Measurements from ENCODE around the gene KIAA1755. TPM values are rescaled to one million over a fixed set of nuclear protein-coding genes. Genes with fewer than 3 reads are reported as not detected.

Gene KIAA1755
- total and polyA plus RNA-seq, 8 donors, result 1.2 to 9.4 (median 3.1) TPM; not detected in 1

DNA sequence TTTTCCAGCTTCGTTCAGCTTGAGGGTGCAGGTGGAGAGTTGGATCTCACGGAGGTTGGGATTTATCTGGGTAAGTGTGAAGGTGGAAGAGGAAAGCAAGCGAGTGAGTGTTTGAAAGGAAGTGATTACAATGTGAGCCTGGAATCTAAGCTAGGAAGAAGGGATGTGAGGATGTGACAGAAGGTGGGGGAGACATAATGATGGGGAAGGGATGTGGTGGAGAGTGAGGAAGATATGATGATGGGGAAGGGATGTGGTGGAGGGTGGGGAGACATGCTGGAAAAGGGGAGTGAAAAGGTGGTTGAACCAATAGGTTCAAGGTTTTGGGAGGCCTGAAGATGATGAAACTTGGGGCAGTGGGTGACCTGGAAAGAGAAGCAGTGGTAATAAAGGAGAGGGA, 23.2 kb downstream of the KIAA1755 start:
- no peak for TF ChIP-seq EP300 (IDR thresholded peaks at IDR 0.05)
- TF ChIP-seq, protein P1, sequence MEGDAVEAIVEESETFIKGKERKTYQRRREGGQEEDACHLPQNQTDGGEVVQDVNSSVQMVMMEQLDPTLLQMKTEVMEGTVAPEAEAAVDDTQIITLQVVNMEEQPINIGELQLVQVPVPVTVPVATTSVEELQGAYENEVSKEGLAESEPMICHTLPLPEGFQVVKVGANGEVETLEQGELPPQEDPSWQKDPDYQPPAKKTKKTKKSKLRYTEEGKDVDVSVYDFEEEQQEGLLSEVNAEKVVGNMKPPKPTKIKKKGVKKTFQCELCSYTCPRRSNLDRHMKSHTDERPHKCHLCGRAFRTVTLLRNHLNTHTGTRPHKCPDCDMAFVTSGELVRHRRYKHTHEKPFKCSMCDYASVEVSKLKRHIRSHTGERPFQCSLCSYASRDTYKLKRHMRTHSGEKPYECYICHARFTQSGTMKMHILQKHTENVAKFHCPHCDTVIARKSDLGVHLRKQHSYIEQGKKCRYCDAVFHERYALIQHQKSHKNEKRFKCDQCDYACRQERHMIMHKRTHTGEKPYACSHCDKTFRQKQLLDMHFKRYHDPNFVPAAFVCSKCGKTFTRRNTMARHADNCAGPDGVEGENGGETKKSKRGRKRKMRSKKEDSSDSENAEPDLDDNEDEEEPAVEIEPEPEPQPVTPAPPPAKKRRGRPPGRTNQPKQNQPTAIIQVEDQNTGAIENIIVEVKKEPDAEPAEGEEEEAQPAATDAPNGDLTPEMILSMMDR (IDR thresholded peaks at IDR 0.05), result no peak
- no peak for TF ChIP-seq POLR2AphosphoS5 (IDR thresholded peaks at IDR 0.05)
- no peak for TF ChIP-seq POLR2A (IDR thresholded peaks at IDR 0.05)
- Histone ChIP-seq H3K4me3 (no peak overlapping the region), H3K27ac (no peak overlapping the region), H3K4me1 (no peaks in the 10 kb centered on the region), H3K27me3 (peaks cover 0 to 14% (median 0%) of the 10 kb centered on the region in 3 donors), H3K36me3 (peaks cover 0 to 17% (median 7%) of the 10 kb centered on the region in 4 donors), H3K9me3 (peaks cover 0 to 17% (median 14%) of the 10 kb centered on the region in 4 donors)
- intact Hi-C loops (cut with DNase I; ENCODE audit: low total_unique reads), result no loop called here
- WGBS, 5 donors, result 60 to 78% (median 73%) methylated on average over 3 of the region's 3 CpGs
- DNase-seq, result no peak

DNA sequence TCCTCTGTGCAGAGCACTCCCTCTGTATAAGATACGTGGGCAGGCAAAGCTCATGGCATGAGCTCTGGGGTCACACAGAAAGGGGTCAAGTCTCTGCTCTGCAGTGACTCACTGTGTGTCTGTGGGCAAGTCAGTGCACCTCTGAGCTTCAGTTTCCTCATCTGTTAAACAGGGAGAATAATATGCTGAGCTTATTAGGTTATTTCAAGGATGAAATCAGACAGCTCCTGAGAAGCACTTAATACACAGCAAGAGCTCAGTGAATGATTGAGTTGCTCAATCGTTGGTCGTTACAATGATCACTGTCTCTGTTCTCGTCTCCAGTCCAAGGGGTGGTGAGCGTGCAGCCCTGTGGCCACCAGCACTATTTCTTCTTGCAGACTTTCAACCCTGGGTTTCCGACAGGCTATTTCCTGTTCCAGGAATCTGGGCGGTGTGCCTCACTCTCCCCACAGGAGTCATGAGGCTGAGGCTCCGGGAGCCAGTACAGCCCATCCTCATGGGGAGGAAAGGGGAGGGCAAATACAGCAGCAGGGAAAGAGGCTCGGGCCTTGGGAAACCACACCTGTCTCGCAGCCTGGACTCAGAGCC, 28.9 kb downstream of the KIAA1755 start:
- Histone ChIP-seq H3K9me3 (no peaks in the 10 kb centered on the region), H3K4me1 (peaks cover 0 to 7% (median 3%) of the 10 kb centered on the region in 4 donors), H3K27ac (no peak overlapping the region), H3K4me3 (no peak overlapping the region), H3K27me3 (peaks cover 0 to 3% (median 0%) of the 10 kb centered on the region in 3 donors), H3K36me3 (peaks cover 0 to 7% (median 0%) of the 10 kb centered on the region in 4 donors)
- no peak for DNase-seq
- TF ChIP-seq EP300 (IDR thresholded peaks at IDR 0.05), result no peak
- TF ChIP-seq POLR2A (IDR thresholded peaks at IDR 0.05), result no peak
- TF ChIP-seq POLR2AphosphoS5 (IDR thresholded peaks at IDR 0.05), result no peak
- TF ChIP-seq, protein P1 (IDR thresholded peaks at IDR 0.05), result no peak
- WGBS, 5 donors, result 44 to 57% (median 53%) methylated on average over 10 of the region's 10 CpGs
- intact Hi-C loops (cut with DNase I; ENCODE audit: low total_unique reads), result no loop called here

DNA sequence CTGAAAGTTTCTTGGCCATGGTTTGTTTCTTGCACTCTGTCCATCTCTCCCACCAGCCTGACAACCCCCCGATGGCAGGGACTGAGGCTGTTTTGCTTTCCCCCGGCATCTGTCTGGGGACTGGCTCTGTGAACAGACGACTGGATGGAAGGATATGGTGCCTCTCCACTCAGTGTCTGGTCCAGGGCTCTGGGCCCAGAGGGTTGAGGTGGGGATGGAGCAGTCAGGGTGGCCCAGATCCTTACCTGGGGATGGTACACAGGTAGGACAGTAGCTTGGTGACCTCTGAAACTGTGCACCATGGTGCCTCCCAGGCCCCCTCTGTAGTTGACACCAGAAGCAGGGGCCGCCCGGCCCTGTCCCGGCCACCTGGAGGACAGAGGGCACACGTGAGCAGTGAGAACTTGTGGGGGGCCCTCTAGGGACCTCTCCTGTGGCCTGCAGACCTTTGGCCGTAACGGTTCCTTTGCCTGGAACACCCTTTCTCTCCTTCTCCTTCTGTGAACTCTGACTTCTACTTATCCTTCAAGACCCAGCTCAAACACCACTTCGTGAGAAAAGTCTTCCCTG, 29.5 kb downstream of the KIAA1755 start:
- no peak overlapping the region for H3K4me3 ChIP-seq
- H3K27me3 ChIP-seq, result peaks cover 0 to 3% (median 0%) of the 10 kb centered on the region in 3 donors
- WGBS, 5 donors, result 62 to 75% (median 63%) methylated on average over 10 of the region's 10 CpGs
- TF ChIP-seq POLR2A (IDR thresholded peaks at IDR 0.05), result no peak
- TF ChIP-seq, protein P1 (IDR thresholded peaks at IDR 0.05), result no peak
- TF ChIP-seq EP300 (IDR thresholded peaks at IDR 0.05), result no peak
- no peaks in the 10 kb centered on the region for H3K9me3 ChIP-seq
- H3K27ac ChIP-seq, result no peak overlapping the region
- DNase-seq, result no peak
- H3K36me3 ChIP-seq, result peaks cover 0 to 7% (median 0%) of the 10 kb centered on the region in 4 donors
- H3K4me1 ChIP-seq, result peaks cover 0 to 7% (median 3%) of the 10 kb centered on the region in 4 donors
- intact Hi-C loops (cut with DNase I; ENCODE audit: low total_unique reads), result no loop called here

DNA sequence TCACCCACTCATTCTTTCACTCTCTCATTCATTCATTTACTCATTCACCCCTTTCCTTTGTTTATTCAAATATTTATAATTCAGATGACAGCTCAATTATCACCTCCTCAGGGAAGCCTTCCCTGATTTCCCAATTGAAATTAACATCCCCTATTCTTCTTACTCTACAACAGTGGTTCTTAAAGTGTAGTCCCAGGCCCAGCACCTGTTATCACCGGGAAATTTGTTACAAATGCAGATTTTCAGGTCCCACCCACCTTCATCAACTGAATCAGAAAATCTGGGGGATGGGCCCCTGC, 30.3 kb downstream of the KIAA1755 start:
- Histone ChIP-seq H3K27ac (no peak overlapping the region), H3K4me1 (peaks cover 0 to 7% (median 3%) of the 10 kb centered on the region in 4 donors), H3K9me3 (no peaks in the 10 kb centered on the region), H3K27me3 (peaks cover 0 to 3% (median 0%) of the 10 kb centered on the region in 3 donors), H3K4me3 (no peak overlapping the region), H3K36me3 (peaks cover 0 to 7% (median 0%) of the 10 kb centered on the region in 4 donors)
- no peak for DNase-seq
- TF ChIP-seq POLR2A (IDR thresholded peaks at IDR 0.05) (no peak), EP300 (IDR thresholded peaks at IDR 0.05) (no peak)
- TF ChIP-seq, protein P1 (IDR thresholded peaks at IDR 0.05), result no peak
- 63 to 81% (median 69%) methylated on average over 1 of the region's 1 CpG for WGBS, 5 donors
- intact Hi-C loops (cut with DNase I; ENCODE audit: low total_unique reads), result no loop called here
